D721Med (cell line): Measurements from ENCODE around the gene EVX2.

ENCODE experiments used
- DNase-seq: peaks from one replicate; pipeline ENCODE4 v3.0.0; 2011; ENCODE audit warnings: low spot score; ENCODE audit not compliant: insufficient read length
- FAIRE-seq: peaks from 2 replicates; lab custom pipeline; 2011; peaks lifted over from hg19 to GRCh38; lab: Jason Lieb, UNC
- CTCF ChIP-seq: IDR thresholded peaks from 2 replicates; pipeline ENCODE4 v1.5.1; 2012; ENCODE audit warnings: mild to moderate bottlenecking, control low read depth; ENCODE audit not compliant: insufficient read depth; ENCODE audit errors: missing control alignments

Gene EVX2

GRCh38 chr2:176124947-176125771 lies 41.4 kb upstream of the EVX2 start:
- FAIRE-seq = no peak
- no peak for TF ChIP-seq CTCF
- DNase-seq = no peak

- DNase-seq = no peak
- TF ChIP-seq CTCF = no peak
- no peak for FAIRE-seq
These were observed 40.6 kb upstream of the EVX2 start for GRCh38 chr2:176124110-176124946.

DNA sequence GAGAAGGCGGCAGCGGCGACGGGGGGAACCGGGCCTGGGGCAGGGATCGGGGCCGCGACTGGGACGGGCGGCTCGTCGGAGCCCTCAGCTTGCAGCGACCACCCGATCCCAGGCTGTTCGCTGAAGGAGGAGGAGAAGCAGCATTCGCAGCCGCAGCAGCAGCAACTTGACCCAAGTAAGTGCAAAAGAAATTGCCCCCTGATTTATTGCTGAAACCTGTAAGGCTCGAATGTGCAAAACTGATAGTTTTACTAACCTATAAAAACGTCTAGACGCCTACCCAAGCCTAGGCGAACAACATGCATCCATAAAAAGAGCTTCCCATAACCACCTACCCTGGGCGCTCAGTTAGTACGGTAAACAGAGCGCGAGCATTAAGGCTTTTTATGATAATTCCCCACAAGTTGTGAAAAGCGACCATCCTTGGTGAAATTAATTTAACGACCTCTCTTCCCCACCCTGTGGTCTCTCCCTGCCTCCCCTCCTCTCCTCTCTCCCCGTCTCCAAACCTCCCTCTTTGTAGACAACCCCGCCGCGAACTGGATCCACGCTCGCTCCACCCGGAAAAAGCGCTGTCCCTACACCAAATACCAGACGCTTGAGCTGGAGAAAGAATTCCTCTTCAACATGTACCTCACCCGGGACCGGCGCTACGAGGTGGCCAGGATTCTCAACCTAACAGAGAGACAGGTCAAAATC lies 39.8 kb upstream of the EVX2 start:
- no peak for DNase-seq
- FAIRE-seq = no peak
- no peak for TF ChIP-seq CTCF

- DNase-seq (peak; percentile 71), FAIRE-seq (no peak)
- no peak for TF ChIP-seq CTCF
These were observed 39.1 kb upstream of the EVX2 start, which contains the start of gene HOXD9 for GRCh38 chr2:176122683-176123410. Gene HOXD9, plus strand, starts transcription at chr2:176122719. Its CDS starts 50 bp downstream, at chr2:176122769.

DNA sequence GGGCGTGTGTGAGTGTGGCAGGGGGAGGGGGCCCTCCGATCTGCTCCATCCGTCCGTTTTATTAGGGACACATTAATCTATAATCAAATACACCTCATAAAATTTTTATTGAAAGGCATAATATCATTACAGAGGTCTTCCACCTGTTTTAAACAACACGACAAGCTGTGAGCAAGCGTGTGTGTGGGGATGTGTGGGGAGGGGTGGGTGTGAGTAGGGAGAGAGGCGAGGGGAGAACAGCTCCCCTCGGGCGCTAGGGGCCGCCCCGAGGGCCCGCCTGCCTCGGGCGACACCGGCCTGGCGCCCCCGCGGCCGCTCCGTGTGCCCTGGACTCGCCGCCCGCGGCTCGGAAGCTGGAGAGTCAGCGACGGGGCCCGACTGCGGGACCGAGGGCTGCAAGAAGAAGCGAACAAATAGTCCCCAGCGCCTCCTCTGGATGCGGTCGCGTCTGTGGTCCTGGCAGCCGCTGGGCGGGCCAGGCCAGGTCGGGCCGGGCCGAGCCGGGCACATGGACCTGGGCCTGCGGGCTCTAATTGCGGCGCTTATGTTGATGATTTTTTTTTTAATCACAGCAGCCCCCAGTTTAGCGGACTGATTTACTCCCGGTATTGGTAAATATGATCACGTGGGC lies 38.4 kb upstream of the EVX2 start:
- no peak for TF ChIP-seq CTCF
- FAIRE-seq = no peak
- no peak for DNase-seq
